WERI-Rb-1 (cell line): ENCODE measurements around the gene CRACDL.

Source experiments
- DNase-seq: peaks from one replicate; pipeline ENCODE4 v3.0.0-alpha.2; 2020
- H3K27ac ChIP-seq: fragments of 250-450 bp; sonication (Bioruptor Pico); 2 replicates; pipeline ENCODE4 v1.5.1; 2020; ENCODE audit warnings: mild to moderate bottlenecking, moderate library complexity
- H3K27me3 ChIP-seq: fragments of 250-450 bp; sonication (Bioruptor Pico); 2 replicates; pipeline ENCODE4 v1.5.1; 2021; ENCODE audit warnings: mild to moderate bottlenecking, low read depth, moderate library complexity; ENCODE audit not compliant: insufficient read depth, severe bottlenecking
- H3K36me3 ChIP-seq: fragments of 250-450 bp; sonication (Bioruptor Pico); 2 replicates; pipeline ENCODE4 v1.5.1; 2020; ENCODE audit warnings: mild to moderate bottlenecking, moderate library complexity
- H3K4me3 ChIP-seq: 2 replicates; pipeline ENCODE4 v1.5.1; 2011; ENCODE audit warnings: low read depth, mild to moderate bottlenecking, control low read depth, low read length
- H3K9me3 ChIP-seq: fragments of 250-450 bp; sonication (Bioruptor Pico); 2 replicates; pipeline ENCODE4 v1.5.1; 2021; ENCODE audit warnings: mild to moderate bottlenecking, moderate library complexity; ENCODE audit not compliant: severe bottlenecking
- CTCF ChIP-seq: IDR thresholded peaks from 2 replicates; pipeline ENCODE4 v1.5.1; 2011; ENCODE audit warnings: low read depth, mild to moderate bottlenecking, control low read depth, inconsistent platforms, low read length

CRACDL gene

GRCh38 chr2:98948956-98949739 lies 13.1 kb upstream of the CRACDL start:
- no peak overlapping the region for H3K27ac ChIP-seq
- no peak for TF ChIP-seq CTCF
- H3K4me3 ChIP-seq: no peak overlapping the region
- no peaks in the 10 kb centered on the region for H3K27me3 ChIP-seq
- no peak for DNase-seq
- H3K9me3 ChIP-seq: no peaks in the 10 kb centered on the region
- H3K36me3 ChIP-seq: no peaks in the 10 kb centered on the region

- no peaks in the 10 kb centered on the region for H3K27me3 ChIP-seq
- no peaks in the 10 kb centered on the region for H3K36me3 ChIP-seq
- TF ChIP-seq CTCF: no peak
- H3K27ac ChIP-seq: no peak overlapping the region
- H3K9me3 ChIP-seq: no peaks in the 10 kb centered on the region
- DNase-seq: no peak
- H3K4me3 ChIP-seq: no peak overlapping the region
These were observed 11.5 kb upstream of the CRACDL start for GRCh38 chr2:98947554-98947953.

GRCh38 chr2:98946855-98947254 lies 10.8 kb upstream of the CRACDL start:
- Histone ChIP-seq H3K4me3 (no peak overlapping the region), H3K36me3 (no peaks in the 10 kb centered on the region), H3K27me3 (no peaks in the 10 kb centered on the region), H3K27ac (no peak overlapping the region), H3K9me3 (no peaks in the 10 kb centered on the region)
- DNase-seq: no peak
- no peak for TF ChIP-seq CTCF

GRCh38 chr2:98944775-98945174 lies 8.8 kb upstream of the CRACDL start:
- no peak for DNase-seq
- no peaks in the 10 kb centered on the region for H3K36me3 ChIP-seq
- TF ChIP-seq CTCF: no peak
- no peak overlapping the region for H3K27ac ChIP-seq
- H3K9me3 ChIP-seq: no peaks in the 10 kb centered on the region
- H3K27me3 ChIP-seq: no peaks in the 10 kb centered on the region
- H3K4me3 ChIP-seq: no peak overlapping the region

- Histone ChIP-seq H3K9me3 (no peaks in the 10 kb centered on the region), H3K27ac (no peak overlapping the region), H3K4me3 (no peak overlapping the region), H3K27me3 (no peaks in the 10 kb centered on the region), H3K36me3 (no peaks in the 10 kb centered on the region)
- DNase-seq: no peak
- no peak for TF ChIP-seq CTCF
These were observed 4.1 kb upstream of the CRACDL start for GRCh38 chr2:98940102-98940501.

- Histone ChIP-seq H3K27me3 (no peaks in the 10 kb centered on the region), H3K9me3 (no peaks in the 10 kb centered on the region), H3K4me3 (no peak overlapping the region), H3K36me3 (no peaks in the 10 kb centered on the region), H3K27ac (no peak overlapping the region)
- DNase-seq: no peak
- no peak for TF ChIP-seq CTCF
These were observed 1.9 kb upstream of the CRACDL start for GRCh38 chr2:98937906-98938305.
